SK-N-SH treated with all-trans-retinoic acid at 6 μM for 48 hours (cell line): ENCODE measurements around the gene C17orf113.

ENCODE experiments used
- ATAC-seq: fragments of 200-7000 bp; cut with Tn5 transposase; 3 replicates; pipeline ENCODE4 v1.9.1; 2020; ENCODE audit warnings: mild to moderate bottlenecking, moderate library complexity
- ARNTL ChIP-seq: fragments of 450-650 bp; formaldehyde crosslinking; IDR thresholded peaks from 2 replicates; pipeline ENCODE4 v1.5.0; 2020; ENCODE audit warnings: low read depth, mild to moderate bottlenecking, moderate library complexity, borderline replicate concordance
- BACH2 ChIP-seq: fragments of 250-450 bp; sonication (Bioruptor Pico); IDR thresholded peaks from 2 replicates; pipeline ENCODE4 v1.9.0; 2021; ENCODE audit warnings: mild to moderate bottlenecking, borderline replicate concordance
- CREB5 ChIP-seq: fragments of 250-450 bp; sonication (Bioruptor Pico); IDR thresholded peaks from 2 replicates; pipeline ENCODE4 v1.5.1; 2020; ENCODE audit warnings: low read depth, mild to moderate bottlenecking, moderate library complexity
- CSDC2 ChIP-seq: fragments of 250-450 bp; sonication (Bioruptor Pico); IDR thresholded peaks from 2 replicates; pipeline ENCODE4 v1.5.0; 2020; ENCODE audit warnings: mild to moderate bottlenecking, moderate library complexity
- CSRNP3 ChIP-seq: fragments of 250-450 bp; sonication (Bioruptor Pico); IDR thresholded peaks from 2 replicates; pipeline ENCODE4 v1.5.1; 2021; ENCODE audit warnings: mild to moderate bottlenecking, moderate library complexity
- ESRRG ChIP-seq: fragments of 250-450 bp; sonication (Bioruptor Pico); IDR thresholded peaks from 2 replicates; pipeline ENCODE4 v1.6.1; 2021; ENCODE audit warnings: mild to moderate bottlenecking
- GLIS3 ChIP-seq: fragments of 250-450 bp; sonication (Bioruptor Pico); IDR thresholded peaks from 2 replicates; pipeline ENCODE4 v1.5.0; 2020; ENCODE audit warnings: mild to moderate bottlenecking, moderate library complexity
- ISL1 ChIP-seq: fragments of 250-450 bp; sonication (Bioruptor Pico); IDR thresholded peaks from 2 replicates; pipeline ENCODE4 v2.1.2; 2022; ENCODE audit warnings: mild to moderate bottlenecking, moderate library complexity
- OSR1 ChIP-seq: fragments of 250-450 bp; sonication (Bioruptor Pico); IDR thresholded peaks from 2 replicates; pipeline ENCODE4 v1.8.0; 2022; ENCODE audit warnings: moderate library complexity, mild to moderate bottlenecking, inconsistent platforms
- PATZ1 ChIP-seq: fragments of 250-450 bp; sonication (Bioruptor Pico); IDR thresholded peaks from 2 replicates; pipeline ENCODE4 v1.8.0; 2020; ENCODE audit warnings: mild to moderate bottlenecking, moderate library complexity, borderline replicate concordance
- POU6F1 ChIP-seq: fragments of 250-450 bp; sonication (Bioruptor Pico); IDR thresholded peaks from 2 replicates; pipeline ENCODE4 v1.8.0; 2021; ENCODE audit warnings: low read depth, mild to moderate bottlenecking, moderate library complexity, borderline replicate concordance
- PPARA ChIP-seq: fragments of 250-450 bp; sonication (Bioruptor Pico); IDR thresholded peaks from 2 replicates; pipeline ENCODE4 v1.5.0; 2020; ENCODE audit warnings: mild to moderate bottlenecking, borderline replicate concordance
- RARB ChIP-seq: fragments of 250-450 bp; sonication (Bioruptor Pico); IDR thresholded peaks from 2 replicates; pipeline ENCODE4 v1.8.0; 2021; ENCODE audit warnings: mild to moderate bottlenecking, moderate library complexity
- SNAI2 ChIP-seq: fragments of 250-450 bp; sonication (Bioruptor Pico); IDR thresholded peaks from 2 replicates; pipeline ENCODE4 v1.5.0; 2020; ENCODE audit warnings: mild to moderate bottlenecking, moderate library complexity
- TCF4 ChIP-seq: fragments of 250-450 bp; sonication (Bioruptor Pico); IDR thresholded peaks from 2 replicates; pipeline ENCODE4 v1.8.0; 2021; ENCODE audit warnings: mild to moderate bottlenecking, moderate library complexity, borderline replicate concordance
- TOX ChIP-seq: fragments of 250-450 bp; sonication (Bioruptor Pico); IDR thresholded peaks from 2 replicates; pipeline ENCODE4 v1.8.0; 2021; ENCODE audit warnings: mild to moderate bottlenecking, moderate library complexity, borderline replicate concordance
- ZFP3 ChIP-seq: fragments of 250-450 bp; sonication (Bioruptor Pico); IDR thresholded peaks from 2 replicates; pipeline ENCODE4 v1.5.0; 2020; ENCODE audit warnings: mild to moderate bottlenecking, moderate library complexity
- ZFP30 ChIP-seq: fragments of 450-650 bp; formaldehyde crosslinking; IDR thresholded peaks from 2 replicates; pipeline ENCODE4 v1.5.0; 2022; ENCODE audit warnings: mild to moderate bottlenecking, moderate library complexity
- ZNF565 ChIP-seq: fragments of 450-650 bp; formaldehyde crosslinking; conservative IDR thresholded peaks from 2 replicates; pipeline ENCODE4 v1.5.0; 2020; ENCODE audit warnings: low read depth, mild to moderate bottlenecking, moderate library complexity
- ZNF70 ChIP-seq: fragments of 450-650 bp; formaldehyde crosslinking; IDR thresholded peaks from 2 replicates; pipeline ENCODE4 v1.5.0; 2020; ENCODE audit warnings: mild to moderate bottlenecking, moderate library complexity
- ZNF8 ChIP-seq: fragments of 450-650 bp; formaldehyde crosslinking; IDR thresholded peaks from 2 replicates; pipeline ENCODE4 v1.5.0; 2020; ENCODE audit warnings: mild to moderate bottlenecking, moderate library complexity

C17orf113 gene

GRCh38 chr17:42055027-42055426 is 4.6 kb upstream of the C17orf113 start:
- no peak for ATAC-seq

GRCh38 chr17:42053731-42054500 is 3.5 kb upstream of the C17orf113 start:
- no peak for ATAC-seq
- no peak for TF ChIP-seq ZFP3 (CRISPR knock-in tag)
- TF ChIP-seq CREB5 (CRISPR knock-in tag), result no peak
- no peak for TF ChIP-seq CSRNP3 (CRISPR knock-in tag)
- no peak for TF ChIP-seq ARNTL (CRISPR knock-in tag)
- no peak for TF ChIP-seq ESRRG (CRISPR knock-in tag)
- TF ChIP-seq ISL1 (CRISPR knock-in tag), result no peak
- no peak for TF ChIP-seq SNAI2 (CRISPR knock-in tag)
- TF ChIP-seq BACH2 (CRISPR knock-in tag), result no peak
- TF ChIP-seq ZFP30 (CRISPR knock-in tag), result no peak
- no peak for TF ChIP-seq TOX (CRISPR knock-in tag)
- TF ChIP-seq TCF4 (CRISPR knock-in tag), result no peak
- TF ChIP-seq GLIS3 (CRISPR knock-in tag), result no peak
- no peak for TF ChIP-seq RARB (CRISPR knock-in tag)
- no peak for TF ChIP-seq CSDC2 (CRISPR knock-in tag)
- TF ChIP-seq ZNF565, result no peak
- TF ChIP-seq ZNF8 (CRISPR knock-in tag), result no peak
- no peak for TF ChIP-seq POU6F1
- TF ChIP-seq, all 23 proteins: peak for 0

More at GRCh38 chr17:42055027-42055426, 4.6 kb upstream of the C17orf113 start:
- no peak for TF ChIP-seq ISL1 (CRISPR knock-in tag)

GRCh38 chr17:42052346-42052877 is 2.0 kb upstream of the C17orf113 start:
- TF ChIP-seq ISL1 (CRISPR knock-in tag), result no peak
- ATAC-seq, result no peak

GRCh38 chr17:42051645-42052044 is 1.2 kb upstream of the C17orf113 start:
- ATAC-seq, result no peak
- no peak for TF ChIP-seq CSRNP3 (CRISPR knock-in tag)
- no peak for TF ChIP-seq TOX (CRISPR knock-in tag)
- no peak for TF ChIP-seq OSR1 (CRISPR knock-in tag)
- TF ChIP-seq PATZ1 (CRISPR knock-in tag), result no peak
- no peak for TF ChIP-seq ISL1 (CRISPR knock-in tag)
- TF ChIP-seq POU6F1, result no peak
- TF ChIP-seq ZNF8 (CRISPR knock-in tag), result no peak
- no peak for TF ChIP-seq BACH2 (CRISPR knock-in tag)
- TF ChIP-seq ZFP30 (CRISPR knock-in tag), result no peak
- TF ChIP-seq ZFP3 (CRISPR knock-in tag), result no peak
- no peak for TF ChIP-seq TCF4 (CRISPR knock-in tag)
- TF ChIP-seq CREB5 (CRISPR knock-in tag), result no peak
- TF ChIP-seq PPARA (CRISPR knock-in tag), result no peak
- TF ChIP-seq ZNF70, result no peak
- TF ChIP-seq SNAI2 (CRISPR knock-in tag), result no peak
- no peak for TF ChIP-seq GLIS3 (CRISPR knock-in tag)
- no peak for TF ChIP-seq ARNTL (CRISPR knock-in tag)
- no peak for TF ChIP-seq ESRRG (CRISPR knock-in tag)
- TF ChIP-seq RARB (CRISPR knock-in tag), result no peak
